Kidney epithelial cell (primary cell): Measurements from ENCODE around the gene C3orf70. TPM values are rescaled to one million over a fixed set of nuclear protein-coding genes. Genes with fewer than 3 reads are reported as not detected.

Experiments used
- DNase-seq: peaks from one replicate; pipeline ENCODE4 v3.0.0-alpha.2; 2010; ENCODE audit warnings: low read depth
- H3K27me3 ChIP-seq: 2 replicates; pipeline ENCODE4 v1.6.0; 2011; ENCODE audit warnings: low read length; ENCODE audit not compliant: control insufficient read depth, insufficient read depth
- H3K36me3 ChIP-seq: 2 replicates; pipeline ENCODE4 v1.5.1; 2011; ENCODE audit warnings: low read length; ENCODE audit not compliant: control insufficient read depth, insufficient read depth
- H3K4me3 ChIP-seq: 2 replicates; pipeline ENCODE4 v1.5.1; 2011; ENCODE audit warnings: low read depth, mild to moderate bottlenecking, control low read depth, low read length
- CTCF ChIP-seq: IDR thresholded peaks from 2 replicates; pipeline ENCODE4 v1.5.1; 2011; ENCODE audit warnings: mild to moderate bottlenecking, moderate library complexity, low read length, control low read depth, inconsistent platforms; ENCODE audit not compliant: insufficient read depth, poor library complexity, severe bottlenecking
- total RNA-seq: library from RNA; depleted of rRNA; stranded (reverse); fragments of >200 nt; gene quantifications from 2 replicates; pipeline ENCODE4 v1.2.3, GENCODE V29; 2015

The C3orf70 gene
- total RNA-seq, 1 donor from 2014 or later = 0.50 TPM

GRCh38 chr3:185103359-185104127 lies 49.3 kb downstream of the C3orf70 start:
- Histone ChIP-seq H3K36me3 (no peaks in the 10 kb centered on the region), H3K4me3 (no peak overlapping the region), H3K27me3 (no peaks in the 10 kb centered on the region)
- no peak for DNase-seq
- no peak for TF ChIP-seq CTCF

GRCh38 chr3:185094697-185095096 lies 58.2 kb downstream of the C3orf70 start:
- peaks cover 3% of the 10 kb centered on the region for H3K27me3 ChIP-seq
- no peak overlapping the region for H3K4me3 ChIP-seq
- no peak for TF ChIP-seq CTCF
- DNase-seq = no peak
- H3K36me3 ChIP-seq = no peaks in the 10 kb centered on the region

- H3K27me3 ChIP-seq = peaks cover 3% of the 10 kb centered on the region
- no peaks in the 10 kb centered on the region for H3K36me3 ChIP-seq
- no peak overlapping the region for H3K4me3 ChIP-seq
- no peak for TF ChIP-seq CTCF
- DNase-seq = no peak
These were observed 59.7 kb downstream of the C3orf70 start for GRCh38 chr3:185093116-185093515.

- Histone ChIP-seq H3K27me3 (no peaks in the 10 kb centered on the region), H3K4me3 (no peak overlapping the region), H3K36me3 (no peaks in the 10 kb centered on the region)
- no peak for DNase-seq
- TF ChIP-seq CTCF = no peak
These were observed 62.0 kb downstream of the C3orf70 start for GRCh38 chr3:185090811-185091210.

GRCh38 chr3:185089751-185090150 lies 63.1 kb downstream of the C3orf70 start:
- no peak for TF ChIP-seq CTCF
- Histone ChIP-seq H3K36me3 (no peaks in the 10 kb centered on the region), H3K4me3 (no peak overlapping the region), H3K27me3 (no peaks in the 10 kb centered on the region)
- DNase-seq = no peak

- no peak for TF ChIP-seq CTCF
- Histone ChIP-seq H3K4me3 (no peak overlapping the region), H3K36me3 (no peaks in the 10 kb centered on the region), H3K27me3 (no peaks in the 10 kb centered on the region)
- no peak for DNase-seq
These were observed 63.5 kb downstream of the C3orf70 start for GRCh38 chr3:185089343-185089742.
